VCaP (cell line): Measurements from ENCODE around the gene CHTF18.

Experiments
- H3K27ac ChIP-seq: fragments of 450-650 bp; 2 replicates; pipeline ENCODE4 v1.5.1; 2017
- CTCF ChIP-seq: fragments of 450-650 bp; conservative IDR thresholded peaks from 2 replicates; pipeline ENCODE4 v1.5.1; 2017; ENCODE audit warnings: mild to moderate bottlenecking, moderate library complexity

Gene CHTF18

GRCh38 chr16:792221-792995, 4.0 kb downstream of the CHTF18 start:
- no peak for TF ChIP-seq CTCF
- no peak overlapping the region for H3K27ac ChIP-seq

- TF ChIP-seq CTCF = no peak
Measured at GRCh38 chr16:793414-793813, 5.0 kb downstream of the CHTF18 start.

GRCh38 chr16:794091-794822, 5.8 kb downstream of the CHTF18 start:
- no peak for TF ChIP-seq CTCF
- H3K27ac ChIP-seq = peak overlapping the region; percentile 44; the same call in 1 of the 2 replicates

More at GRCh38 chr16:793414-793813, 5.0 kb downstream of the CHTF18 start:
- H3K27ac ChIP-seq = no peak overlapping the region

- no peak for TF ChIP-seq CTCF
Measured at GRCh38 chr16:794853-795466, 6.5 kb downstream of the CHTF18 start.

GRCh38 chr16:795580-796229, 7.3 kb downstream of the CHTF18 start:
- peak overlapping the region; percentile 46; the same call in 1 of the 2 replicates for H3K27ac ChIP-seq
- no peak for TF ChIP-seq CTCF

More at GRCh38 chr16:794853-795466, 6.5 kb downstream of the CHTF18 start:
- H3K27ac ChIP-seq = peak overlapping the region; percentile 44; the same call in 1 of the 2 replicates

GRCh38 chr16:796296-797119, 8.1 kb downstream of the CHTF18 start:
- peak overlapping the region; percentile 46; the same call in 1 of the 2 replicates for H3K27ac ChIP-seq

More at GRCh38 chr16:796296-797119, 8.1 kb downstream of the CHTF18 start:
- no peak for TF ChIP-seq CTCF
